Ureter (tissue), 1 donor: ENCODE measurements around the gene OGDHL. TPM values are rescaled to one million over a fixed set of nuclear protein-coding genes. Genes with fewer than 3 reads are reported as not detected.

Experiments
- DNase-seq: peaks from one replicate; pipeline ENCODE4 v3.0.0-alpha.2; 2020; ENCODE audit warnings: low spot score
- total RNA-seq: library from RNA; stranded (reverse); gene quantifications from one replicate; pipeline ENCODE4 v1.2.4, GENCODE V29; 2023
- donor health status: DM: yes; HTN: yes; CAD: no.

The OGDHL gene
- total RNA-seq, 1 donor from 2014 or later: 6.0 TPM

DNA sequence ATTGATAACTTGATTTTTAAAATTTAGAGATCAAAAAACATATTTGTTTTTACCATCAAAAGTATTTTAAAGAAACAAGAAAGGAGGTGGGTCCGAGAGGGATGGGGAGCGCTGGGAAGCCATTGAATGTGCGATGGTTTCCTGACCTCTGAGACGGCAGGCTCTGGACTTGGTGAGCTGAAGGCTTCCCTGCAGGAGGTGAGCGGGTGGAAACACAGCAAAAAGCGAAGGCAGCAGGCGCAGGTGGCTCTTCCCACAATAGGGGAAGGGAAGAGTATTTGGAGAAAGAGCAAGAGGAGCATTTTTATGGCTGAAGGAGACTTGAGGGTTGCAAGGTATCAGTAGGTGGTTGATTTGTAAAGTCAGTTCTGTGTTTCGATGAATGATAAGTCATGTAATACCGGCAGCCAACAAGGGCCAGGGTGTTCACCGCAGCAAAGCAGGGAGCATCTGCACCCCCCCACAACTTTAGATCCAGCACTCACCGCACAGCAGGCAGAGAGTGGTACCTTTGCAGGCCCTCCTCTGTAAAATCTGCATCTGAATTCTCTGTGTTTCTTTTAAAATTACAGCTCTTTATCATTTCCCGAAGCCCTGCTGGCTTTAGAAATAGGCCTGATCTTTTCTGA is 72.1 kb downstream of the OGDHL start:
- DNase-seq: no peak

DNA sequence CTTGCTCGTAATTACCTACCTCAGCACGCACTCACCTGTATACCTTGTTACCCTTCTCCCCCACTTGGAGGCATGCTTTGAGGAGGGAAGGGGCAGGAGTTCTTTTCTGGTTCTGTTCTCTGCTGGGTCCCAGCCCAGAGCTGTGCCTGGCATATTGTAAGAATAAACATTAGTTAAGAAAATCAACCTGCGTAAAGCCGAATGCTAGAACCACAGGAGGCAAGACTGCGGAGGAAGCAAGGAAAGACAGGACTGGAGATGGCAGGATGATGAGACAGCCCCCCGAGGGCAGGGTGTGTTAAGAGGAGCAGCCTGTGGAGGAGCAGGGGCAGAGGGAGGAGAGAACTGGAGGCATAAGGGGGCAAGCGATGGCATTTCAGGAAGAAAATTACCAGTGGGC is 73.2 kb downstream of the OGDHL start:
- no peak for DNase-seq

DNA sequence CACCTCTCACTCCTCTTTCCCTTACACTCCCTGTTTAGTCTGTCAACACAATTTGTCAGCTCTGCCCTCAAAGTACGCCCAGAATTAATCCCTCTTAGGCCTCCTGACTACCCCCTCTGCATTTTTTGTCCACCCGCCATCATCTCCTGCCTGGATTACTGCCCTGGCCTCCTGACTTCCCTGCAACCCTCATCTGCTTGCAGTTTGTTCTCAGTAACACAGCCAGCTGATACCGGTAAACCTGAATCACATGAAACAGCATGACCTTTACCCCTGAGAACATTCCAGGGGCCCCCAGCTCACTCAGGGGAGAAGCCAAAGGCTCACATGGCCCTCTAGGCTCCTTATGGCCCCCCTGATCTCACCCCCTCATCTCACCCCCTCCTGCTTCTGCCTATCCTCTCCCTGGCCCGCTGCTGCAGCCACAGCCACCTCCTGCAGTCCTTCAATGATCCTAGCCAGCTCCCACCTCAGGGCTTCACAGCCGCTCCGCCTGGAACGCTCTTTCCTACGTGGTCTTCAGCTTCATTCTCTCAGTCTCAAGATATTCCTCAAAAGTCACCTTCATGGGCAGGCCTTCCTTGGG is 73.8 kb downstream of the OGDHL start:
- no peak for DNase-seq

GRCh38 chr10:49686651-49687050 is 75.5 kb downstream of the OGDHL start:
- DNase-seq: no peak

Other genes starting within 250 kb of the OGDHL start
- gene ERCC6, start 223.2 kb downstream of the OGDHL start, total RNA-seq: 28.0 TPM
- gene SLC18A3, start 152.0 kb downstream of the OGDHL start, total RNA-seq: not detected
- gene CHAT, start 148.3 kb downstream of the OGDHL start, total RNA-seq: not detected
- gene C10orf53, start 82.7 kb downstream of the OGDHL start, total RNA-seq: not detected
- 38.9 TPM for gene PARG, start 179.7 kb upstream of the OGDHL start, total RNA-seq
- 34.1 TPM for gene TIMM23B, start 179.7 kb upstream of the OGDHL start, total RNA-seq
- 27.7 TPM for gene AGAP6, start 226.1 kb upstream of the OGDHL start, total RNA-seq